Raji (cell line): ENCODE results near the gene PPM1L.

Source experiments
- POLR2A ChIP-seq: IDR thresholded peaks from 2 replicates; pipeline ENCODE4 v1.6.1; 2011; ENCODE audit warnings: low read depth, low read length, control low read depth; ENCODE audit not compliant: insufficient read depth

The PPM1L gene

GRCh38 chr3:160998581-160998980, 242.6 kb downstream of the PPM1L start:
- TF ChIP-seq POLR2A = no peak

- no peak for TF ChIP-seq POLR2A
Measured at GRCh38 chr3:160999274-160999673, 243.2 kb downstream of the PPM1L start.

DNA sequence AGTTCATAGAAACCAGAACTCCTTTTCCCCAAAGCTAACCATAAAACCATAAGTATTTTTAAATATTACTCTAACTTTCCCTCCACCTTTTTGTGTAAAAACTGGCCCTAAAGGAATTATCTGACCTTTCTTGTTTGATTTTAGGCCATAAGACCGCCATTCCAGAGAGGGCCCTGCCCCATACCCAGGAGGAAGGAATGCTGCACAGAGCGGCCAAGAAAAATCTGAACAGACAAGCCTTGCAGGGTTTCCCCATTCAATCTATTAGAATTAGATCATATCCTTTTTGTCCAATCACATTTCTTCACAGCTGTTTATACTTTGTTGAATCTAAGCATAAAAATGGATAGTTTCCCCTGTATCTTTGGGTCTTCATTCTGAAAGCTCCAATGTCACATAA, 252.1 kb downstream of the PPM1L start:
- TF ChIP-seq POLR2A = no peak

GRCh38 chr3:161014843-161015749, 259.1 kb downstream of the PPM1L start:
- no peak for TF ChIP-seq POLR2A

GRCh38 chr3:161016417-161017313, 260.6 kb downstream of the PPM1L start:
- TF ChIP-seq POLR2A = no peak

DNA sequence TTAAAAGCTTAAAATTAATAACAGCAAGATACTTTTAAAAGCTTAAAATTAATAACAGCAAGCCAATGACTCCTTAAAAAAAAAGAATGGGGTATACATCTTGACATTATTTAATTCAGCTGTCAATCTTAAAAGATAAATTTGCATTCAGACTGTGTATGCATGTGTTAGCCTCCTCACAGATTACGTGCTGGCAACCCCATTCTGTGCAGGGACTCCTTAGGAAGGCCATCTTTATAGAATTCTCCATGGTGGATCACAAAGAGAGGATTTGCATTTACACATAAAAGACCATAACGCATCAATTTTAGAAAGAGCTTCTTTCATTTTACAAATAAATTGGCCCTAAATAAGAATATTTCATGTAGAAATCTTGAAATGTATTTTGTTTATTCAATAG, 261.9 kb downstream of the PPM1L start:
- no peak for TF ChIP-seq POLR2A

DNA sequence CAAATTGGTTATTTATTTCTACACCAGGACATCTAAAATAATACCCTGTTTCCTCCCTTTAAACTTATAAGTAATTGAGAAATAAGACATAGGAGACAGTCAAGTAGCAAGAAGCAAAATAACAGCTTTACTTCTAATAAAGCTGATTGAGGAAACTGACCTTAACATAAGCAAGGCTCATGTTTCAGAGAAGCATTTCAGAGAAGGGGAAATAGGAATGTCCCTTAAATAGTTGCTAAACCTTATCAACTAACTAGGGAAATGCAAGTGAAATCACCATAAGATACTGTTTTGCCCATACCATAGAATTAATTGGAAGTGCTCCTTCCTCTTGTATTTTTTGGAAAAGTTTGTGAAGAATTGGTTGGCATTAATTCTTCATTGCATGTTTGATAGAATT, 264.2 kb downstream of the PPM1L start:
- no peak for TF ChIP-seq POLR2A

- TF ChIP-seq POLR2A = no peak
Measured at GRCh38 chr3:161025911-161026310, 269.9 kb downstream of the PPM1L start.

DNA sequence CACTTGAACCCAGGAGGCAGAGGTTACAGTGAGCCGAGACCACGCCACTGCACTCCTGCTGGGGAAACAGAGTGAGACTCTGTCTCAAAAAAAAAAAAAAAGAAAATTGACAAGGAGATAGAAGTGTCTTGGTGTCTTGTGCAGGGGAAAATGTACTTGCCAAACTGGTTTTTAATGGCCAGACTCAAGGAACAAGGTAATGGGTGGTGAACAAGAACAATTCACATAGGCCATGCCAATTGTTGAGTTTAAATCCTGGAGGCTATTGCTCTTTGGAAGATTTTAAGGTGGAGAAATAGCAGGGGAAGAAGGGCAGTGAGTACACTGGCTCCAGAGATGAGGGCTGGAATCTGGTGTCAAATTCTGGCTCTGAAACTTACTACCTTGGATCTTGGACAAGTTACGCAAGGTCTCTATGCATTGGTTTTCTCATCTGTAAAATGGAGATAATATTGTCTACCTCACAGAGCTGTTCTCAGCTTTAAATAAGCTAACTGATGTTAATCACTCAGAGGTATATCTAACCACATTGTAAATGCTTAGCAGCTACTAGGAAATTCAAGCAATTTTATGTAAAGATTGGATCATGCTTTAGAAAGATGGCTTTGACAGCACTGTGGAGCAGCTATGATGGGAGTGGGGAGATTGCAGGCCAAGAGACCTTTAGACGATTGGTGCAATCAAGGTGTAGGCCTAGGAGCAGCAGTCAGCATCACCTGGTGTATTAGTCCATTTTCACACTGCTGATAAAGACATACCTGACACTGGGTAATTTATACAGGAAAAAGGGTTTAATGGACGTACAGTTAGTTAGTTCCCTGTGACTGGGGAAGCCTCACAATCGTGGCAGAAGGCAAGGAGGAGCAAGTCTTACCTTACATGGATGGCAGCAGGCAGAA, 270.8 kb downstream of the PPM1L start:
- TF ChIP-seq POLR2A = no peak

DNA sequence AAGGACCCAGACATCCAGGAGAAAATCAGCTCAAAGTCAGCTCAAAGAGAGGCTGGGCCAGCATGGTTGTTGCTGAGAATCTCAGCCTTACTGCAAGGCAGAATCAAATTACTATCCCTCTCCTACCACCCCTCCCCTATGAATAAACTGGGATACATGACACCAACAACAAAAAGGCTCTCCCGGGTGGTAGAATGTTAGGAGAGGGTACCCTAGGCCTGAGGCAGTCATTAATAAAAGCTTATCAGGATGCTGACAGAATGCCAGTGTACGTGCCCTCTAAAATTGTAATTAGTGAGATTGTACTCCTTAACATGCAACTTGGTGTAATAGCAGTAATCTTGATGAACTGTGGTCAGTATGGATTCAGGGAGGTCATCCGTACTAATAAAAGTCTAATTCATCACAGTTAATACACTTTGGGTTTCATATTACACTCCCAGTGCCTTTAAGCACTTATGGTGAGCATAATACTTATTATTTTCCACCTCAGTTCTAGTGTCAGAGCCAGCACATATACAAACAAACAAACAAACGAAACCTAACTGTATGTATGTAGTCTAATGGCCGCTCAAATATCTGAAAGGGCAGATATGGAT, 272.6 kb downstream of the PPM1L start:
- no peak for TF ChIP-seq POLR2A

GRCh38 chr3:161031134-161031533, 275.1 kb downstream of the PPM1L start:
- TF ChIP-seq POLR2A = no peak

DNA sequence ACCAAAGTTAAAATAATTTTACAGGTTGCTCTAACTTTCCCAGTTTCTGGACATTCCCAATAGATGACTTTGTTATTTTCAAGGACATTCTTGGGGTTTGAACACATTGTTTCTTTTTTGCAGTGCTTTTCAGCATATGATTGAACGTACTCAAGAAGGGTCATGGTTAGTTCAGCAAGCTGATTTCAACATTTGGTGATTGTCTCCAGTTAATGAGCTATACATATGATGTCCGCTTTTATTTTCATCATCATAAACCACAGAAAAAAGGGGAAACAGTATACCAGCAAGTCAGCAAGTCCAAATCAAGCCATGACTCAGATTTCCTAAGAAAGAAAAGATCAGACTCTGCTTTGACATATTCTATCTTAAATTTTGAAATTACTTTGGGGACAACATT, 279.7 kb downstream of the PPM1L start:
- no peak for TF ChIP-seq POLR2A

GRCh38 chr3:161038725-161039124, 282.7 kb downstream of the PPM1L start:
- no peak for TF ChIP-seq POLR2A

DNA sequence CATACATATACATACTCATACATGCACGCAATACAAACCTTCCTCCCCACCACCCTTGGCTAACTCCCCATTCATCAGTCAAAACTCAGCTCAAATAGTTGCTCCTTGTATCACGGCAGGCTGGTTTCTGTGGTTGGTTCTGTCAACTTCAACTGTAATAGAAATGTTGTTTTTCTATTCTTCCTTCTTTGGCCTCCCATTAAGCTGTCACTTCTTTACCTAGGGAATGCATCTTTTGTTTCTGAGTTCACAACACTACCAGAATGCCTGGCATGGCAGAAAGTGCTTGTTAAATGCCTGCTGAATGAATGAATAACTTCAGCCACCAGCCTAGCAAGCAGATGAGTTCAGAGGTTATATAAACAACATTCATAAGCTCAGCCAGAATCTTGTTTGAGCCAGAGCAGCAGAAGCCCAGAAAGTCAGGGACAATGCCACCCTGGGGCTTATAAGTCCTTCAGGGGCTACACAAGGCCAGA, 286.0 kb downstream of the PPM1L start:
- no peak for TF ChIP-seq POLR2A
